Activated naive CD4-positive, alpha-beta T cell treated with anti-CD3 and anti-CD28 coated beads, Interleukin-2, amount 50 U/mL, for 16 hours (primary cell): Measurements from ENCODE around the gene FOSL1.

Experiments
- DNase-seq: peaks from one replicate; pipeline ENCODE4 v3.0.0-alpha.2; 2020

Gene FOSL1

DNA sequence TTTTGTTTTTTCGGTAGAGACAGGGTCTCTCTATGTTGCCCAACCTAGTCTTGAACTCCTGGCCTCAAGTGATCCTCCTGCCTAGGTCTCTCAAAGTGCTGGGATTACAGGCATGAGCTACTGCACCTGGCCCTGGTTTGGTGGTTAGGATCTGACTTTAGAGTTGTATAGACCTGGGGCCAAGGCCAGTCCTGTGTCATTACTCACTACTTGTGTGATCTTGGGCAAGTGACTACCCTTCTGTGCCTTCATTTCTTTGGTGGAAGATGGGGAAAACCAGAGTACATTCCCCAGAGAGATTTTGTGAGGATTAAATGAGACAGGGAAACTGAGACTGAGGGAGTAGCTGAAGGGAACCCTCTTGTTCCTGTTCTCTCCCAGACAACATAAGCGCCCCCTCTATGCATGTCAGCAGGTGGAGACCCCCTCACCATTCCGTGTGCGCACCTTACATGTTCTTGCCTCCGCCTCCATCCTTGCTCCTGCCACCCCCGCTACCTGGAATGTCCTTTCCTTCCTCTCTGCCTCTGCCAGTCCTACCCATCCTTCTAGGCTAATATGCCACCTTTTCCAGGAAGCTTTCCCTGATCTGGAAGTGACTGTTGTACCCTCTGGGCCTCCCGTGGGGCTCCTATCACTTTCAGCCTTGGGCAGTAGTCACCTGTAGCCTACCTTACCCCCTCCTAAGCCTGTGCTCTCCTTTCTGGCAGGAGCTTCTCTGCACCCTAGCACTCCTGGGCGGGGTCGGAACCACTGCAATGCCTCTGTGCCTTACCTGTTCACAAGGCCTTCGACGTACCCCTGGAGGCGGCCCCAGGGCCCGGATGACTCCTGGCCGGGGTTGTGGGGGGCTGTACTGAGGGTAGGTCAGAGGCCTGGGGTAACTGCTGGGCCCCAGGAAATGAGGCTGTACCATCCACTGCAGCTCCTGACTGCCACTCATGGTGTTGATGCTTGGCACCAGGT, 3.9 kb downstream of the FOSL1 start:
- DNase-seq: no peak

DNA sequence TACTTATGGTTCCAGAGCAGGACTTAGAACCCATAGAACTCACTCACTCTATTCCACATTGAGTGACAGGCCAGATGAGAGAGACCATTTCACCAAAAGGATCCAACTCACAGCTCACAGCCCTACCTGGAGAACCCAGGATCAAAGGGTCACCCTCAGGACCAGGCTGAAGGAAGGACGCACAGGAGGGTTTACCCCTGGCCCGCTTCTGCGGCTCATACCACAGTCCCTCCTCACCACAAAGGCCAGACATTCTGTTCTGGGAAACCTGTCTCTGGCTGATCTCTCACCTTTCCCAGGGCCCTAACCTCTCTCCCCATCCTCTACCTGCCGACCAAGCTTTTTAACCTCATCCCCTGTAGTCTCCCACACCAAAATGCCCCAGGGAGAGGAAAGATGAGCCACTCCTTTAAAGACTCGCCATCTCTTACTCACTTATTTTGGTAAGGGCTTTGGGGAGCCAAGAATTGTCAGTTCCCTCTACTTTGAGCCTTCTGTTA, 4.7 kb downstream of the FOSL1 start:
- no peak for DNase-seq

DNA sequence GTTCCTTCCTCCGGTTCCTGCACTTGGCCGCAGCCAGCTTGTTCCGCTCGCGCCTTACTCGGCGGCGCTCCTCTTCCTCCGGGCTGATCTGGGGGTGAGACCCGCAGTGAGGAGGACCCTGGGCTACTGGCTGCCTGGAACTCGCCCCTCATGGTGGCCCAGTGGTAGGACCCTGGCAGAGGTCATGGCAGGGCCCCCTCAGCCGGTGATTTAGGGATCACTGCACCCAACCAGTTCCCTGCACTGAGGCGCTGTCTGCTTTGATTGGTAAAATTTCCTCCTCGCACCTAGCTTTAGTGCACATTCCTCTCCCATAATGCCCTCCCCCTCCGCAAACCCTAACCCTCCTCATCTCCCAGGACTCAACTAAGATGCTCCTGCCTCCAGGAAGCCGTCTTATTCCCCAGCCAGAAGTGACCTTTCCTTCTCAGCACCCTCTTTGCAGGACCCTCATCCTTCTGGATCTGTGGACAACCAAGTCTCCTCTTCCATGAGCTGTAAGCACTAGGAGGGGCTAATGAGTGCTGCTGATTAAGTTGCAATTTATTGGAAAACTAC, 6.1 kb downstream of the FOSL1 start:
- DNase-seq: no peak

DNA sequence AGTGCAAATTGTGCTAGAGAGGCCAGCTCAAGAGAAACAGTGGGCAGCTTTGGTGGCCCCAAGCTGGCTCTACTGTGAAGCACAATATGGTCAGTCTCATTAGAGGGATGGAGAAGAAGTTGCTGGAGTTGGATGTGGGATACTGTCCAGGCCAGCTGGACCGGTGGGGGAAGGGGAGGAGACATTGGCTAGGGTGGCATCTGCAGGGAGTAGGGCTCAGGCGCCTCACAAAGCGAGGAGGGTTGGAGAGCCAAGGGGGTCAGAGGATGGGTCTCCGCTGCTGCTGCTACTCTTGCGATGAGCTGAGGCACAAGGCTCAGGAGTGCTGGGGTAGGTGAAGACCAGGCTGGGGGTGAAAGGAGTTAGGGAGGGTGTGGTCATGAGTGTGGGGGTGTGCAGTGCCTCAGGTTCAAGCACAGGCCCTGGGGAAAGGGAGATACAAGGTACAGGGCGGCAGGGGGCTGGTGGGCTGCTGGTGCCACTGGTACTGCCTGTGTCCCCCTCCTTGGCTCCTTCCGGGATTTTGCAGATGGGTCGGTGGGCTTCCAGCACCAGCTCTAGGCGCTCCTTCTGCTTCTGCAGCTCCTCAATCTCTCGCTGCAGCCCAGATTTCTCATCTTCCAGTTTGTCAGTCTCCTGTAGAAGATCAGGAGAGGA, 7.4 kb downstream of the FOSL1 start:
- DNase-seq: no peak

DNA sequence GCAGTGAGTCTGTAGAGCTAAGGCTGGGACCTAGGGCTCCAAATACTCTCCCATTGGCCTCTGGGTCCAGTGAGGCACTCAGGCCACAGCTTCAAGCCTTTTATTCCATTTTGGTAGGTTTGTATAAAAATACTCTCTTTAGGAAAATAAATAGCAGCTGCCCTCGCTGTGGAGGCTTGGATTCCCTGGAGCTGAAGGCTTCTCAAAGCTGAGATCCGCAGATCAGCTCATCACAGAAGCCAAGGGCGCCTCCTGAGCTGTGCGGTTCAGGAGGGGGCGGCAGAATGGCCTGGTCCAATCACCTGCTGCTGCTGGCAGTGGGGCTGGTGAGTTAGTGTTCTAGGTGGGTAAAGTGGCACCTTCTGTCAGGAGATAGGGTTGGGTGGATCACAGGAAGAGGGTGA, 8.0 kb downstream of the FOSL1 start:
- DNase-seq: peak; percentile 44

DNA sequence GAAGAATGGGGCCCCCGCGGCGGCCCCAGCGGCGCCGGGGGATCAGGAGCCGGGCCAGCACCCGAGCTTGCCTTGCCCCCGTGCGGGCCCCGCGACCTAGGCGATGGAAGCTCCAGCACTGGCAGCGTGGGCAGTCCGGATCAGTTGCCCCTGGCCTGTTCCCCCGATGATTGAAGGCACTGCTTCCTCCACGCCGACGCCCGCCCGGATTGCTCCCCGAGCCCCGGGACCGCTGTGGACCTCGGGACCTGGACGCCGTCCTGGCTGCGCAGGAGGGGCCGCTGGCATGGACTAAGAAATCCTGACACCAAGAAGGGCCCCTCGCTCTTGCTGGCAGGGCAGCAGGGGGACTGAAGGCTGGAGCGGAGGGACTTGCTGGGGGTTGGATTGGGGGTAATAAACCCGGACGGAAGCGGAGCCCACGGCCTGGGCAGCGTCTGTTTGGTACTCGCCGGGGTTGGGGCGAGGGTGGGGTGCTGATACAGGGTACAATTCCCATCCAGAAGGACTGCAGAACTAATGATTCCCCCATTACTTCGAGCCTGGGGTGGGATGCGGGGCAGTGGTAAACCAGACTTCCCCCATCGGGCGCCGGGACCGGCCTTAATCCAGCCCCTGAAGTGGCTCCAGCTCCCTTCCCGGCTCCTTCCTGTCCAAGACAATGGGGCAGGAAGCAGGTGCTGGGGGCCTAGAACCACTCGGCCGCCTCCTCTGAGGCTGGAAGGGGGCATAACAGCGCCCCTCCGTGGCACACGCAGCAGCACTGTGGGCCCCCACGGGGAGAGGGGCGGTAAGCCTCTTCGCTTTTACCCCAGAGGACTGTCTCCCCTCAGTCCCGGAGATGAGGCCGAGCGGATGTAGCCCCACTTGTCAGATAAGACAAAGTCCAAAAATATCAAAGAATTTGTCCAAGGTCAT, 8.7 kb downstream of the FOSL1 start:
- DNase-seq: peak; percentile 41

DNA sequence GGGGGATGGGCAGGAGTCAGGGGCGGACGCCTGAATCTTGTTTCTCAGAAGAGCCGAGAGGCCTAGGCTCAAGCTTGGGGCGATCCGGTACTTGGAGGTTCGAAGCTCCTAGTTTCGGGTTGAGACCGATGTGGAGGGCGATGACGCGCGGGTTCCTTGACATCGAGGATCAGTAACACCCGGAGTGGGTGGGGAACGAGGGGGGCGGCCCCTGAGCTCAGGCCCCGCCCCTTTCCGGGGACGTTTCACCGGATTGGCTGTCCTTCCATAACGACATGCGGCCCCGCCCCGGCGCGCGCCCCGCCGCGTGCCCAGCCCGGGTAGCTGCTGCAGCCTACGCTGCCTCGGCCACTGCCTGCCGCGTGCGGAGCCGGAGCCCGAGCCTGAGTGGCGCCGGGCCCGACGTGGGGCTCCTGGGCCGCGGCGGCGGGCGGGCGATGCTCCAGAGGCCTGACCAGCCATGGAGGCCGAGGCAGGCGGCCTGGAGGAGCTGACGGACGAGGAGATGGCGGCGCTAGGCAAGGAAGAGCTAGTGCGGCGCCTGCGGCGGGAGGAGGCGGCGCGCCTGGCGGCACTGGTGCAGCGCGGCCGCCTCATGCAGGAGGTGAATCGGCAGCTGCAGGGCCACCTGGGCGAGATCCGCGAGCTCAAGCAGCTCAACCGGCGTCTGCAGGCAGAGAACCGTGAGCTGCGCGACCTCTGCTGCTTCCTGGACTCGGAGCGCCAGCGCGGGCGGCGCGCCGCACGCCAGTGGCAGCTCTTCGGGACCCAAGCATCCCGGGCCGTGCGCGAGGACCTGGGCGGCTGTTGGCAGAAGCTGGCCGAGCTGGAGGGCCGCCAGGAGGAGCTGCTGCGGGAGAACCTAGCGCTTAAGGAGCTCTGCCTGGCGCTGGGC, 9.6 kb downstream of the FOSL1 start, which contains the start of gene CCDC85B:
Gene CCDC85B (plus strand): TSS at position 350 of the 895 bp plus-strand sequence. CDS start 111 bp downstream, at position 461.
- DNase-seq: peak; percentile 97

DNA sequence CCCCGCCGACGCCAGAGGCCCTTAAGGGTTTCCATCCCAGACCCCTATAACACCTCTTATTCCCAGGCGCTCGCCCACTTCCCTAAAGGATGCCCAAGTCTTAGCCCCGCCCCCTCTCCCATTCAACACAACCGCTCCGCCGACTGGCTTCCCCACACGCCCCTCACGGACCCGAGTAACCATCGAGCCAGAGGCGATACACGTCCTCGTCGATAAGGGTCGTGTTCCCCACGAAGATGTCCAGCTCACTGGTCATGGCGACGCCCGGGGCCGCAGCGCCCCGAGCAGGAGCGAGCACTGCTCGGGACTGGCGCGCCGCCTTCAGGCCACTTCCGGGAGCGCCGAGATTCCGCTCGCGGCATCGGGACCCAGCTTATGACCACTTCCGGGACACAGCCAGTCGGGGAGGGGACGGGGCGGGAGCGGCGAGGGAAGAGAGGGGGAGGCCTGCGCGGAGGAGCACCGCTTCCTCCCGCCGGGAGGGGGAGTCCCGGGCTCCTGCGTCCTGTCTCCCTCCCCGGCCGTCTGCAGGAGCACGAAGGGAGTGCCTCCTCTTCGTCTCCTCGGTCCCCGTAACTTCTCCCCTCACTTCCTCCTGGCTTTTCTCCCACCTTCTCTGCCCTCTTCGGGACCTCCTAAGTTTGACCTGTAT, 11.9 kb downstream of the FOSL1 start, which contains the start of gene FIBP:
Gene FIBP (minus strand): TSS at position 309 of the 652 bp plus-strand sequence. CDS start 53 bp downstream, at position 256.
- DNase-seq: peak; percentile 96

DNA sequence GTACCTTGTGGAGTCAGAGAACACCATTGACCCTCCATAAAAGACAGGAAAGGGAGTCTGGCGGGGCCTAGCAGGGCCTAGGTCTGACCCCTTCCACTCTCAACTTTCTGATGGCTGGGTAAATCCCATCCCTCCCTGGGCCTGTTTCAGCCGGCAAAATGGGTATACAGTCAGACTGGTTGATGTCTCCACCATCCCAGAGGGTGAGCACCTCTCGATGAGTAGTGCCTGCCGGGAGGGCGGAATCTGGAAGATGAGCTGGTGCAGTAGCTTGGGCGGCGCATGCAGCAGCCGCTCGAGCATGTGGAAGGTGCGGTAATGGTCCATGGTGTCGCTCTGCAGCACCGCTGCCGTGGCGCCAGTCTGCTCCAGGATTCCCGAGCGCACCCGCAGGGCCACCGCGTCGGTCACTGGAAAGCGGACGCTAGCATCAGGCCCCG, 12.4 kb downstream of the FOSL1 start:
- peak; percentile 37 for DNase-seq

DNA sequence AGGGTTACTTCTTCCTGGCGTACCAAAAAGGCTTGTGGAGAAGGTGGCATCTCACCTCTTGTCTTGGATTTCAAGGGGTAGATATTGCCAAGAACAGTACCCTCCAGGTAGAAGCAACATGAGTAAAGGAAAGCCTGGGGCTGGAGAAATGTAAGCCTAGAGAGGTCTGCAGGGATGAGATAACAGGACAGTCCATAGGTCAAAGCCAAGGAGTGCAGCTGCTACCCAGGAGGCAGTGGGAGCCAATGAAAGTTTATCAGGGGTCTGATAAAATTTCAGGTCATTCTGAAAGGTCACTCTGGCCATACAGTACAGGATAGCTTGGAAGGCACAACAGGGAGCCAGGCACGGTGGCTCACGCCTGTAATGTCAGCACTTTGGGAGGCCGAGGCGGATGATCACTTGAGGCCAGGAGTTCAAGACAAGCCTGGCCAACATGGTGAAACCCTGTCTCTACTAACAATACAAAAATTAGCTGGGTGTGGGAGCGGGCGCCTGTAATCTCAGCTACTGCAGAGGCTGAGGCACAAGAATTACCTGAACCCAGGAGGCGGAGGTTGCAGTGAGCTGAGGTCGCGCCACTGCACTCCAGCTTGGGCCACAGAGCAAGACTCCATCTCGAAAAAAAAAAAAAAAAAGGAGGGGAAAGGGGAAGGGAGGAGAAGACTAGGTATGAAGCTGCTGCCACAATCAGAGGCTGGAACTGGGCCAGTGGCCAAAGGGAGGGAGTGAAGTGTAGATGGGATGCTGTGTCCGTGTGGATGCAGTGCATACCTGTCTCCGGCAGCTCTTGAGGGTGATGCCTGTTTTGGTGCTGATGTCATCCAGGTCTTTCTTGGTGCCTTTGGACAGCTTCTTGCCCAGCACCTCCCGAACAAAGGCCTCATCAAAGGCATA, 13.1 kb downstream of the FOSL1 start:
- no peak for DNase-seq

DNA sequence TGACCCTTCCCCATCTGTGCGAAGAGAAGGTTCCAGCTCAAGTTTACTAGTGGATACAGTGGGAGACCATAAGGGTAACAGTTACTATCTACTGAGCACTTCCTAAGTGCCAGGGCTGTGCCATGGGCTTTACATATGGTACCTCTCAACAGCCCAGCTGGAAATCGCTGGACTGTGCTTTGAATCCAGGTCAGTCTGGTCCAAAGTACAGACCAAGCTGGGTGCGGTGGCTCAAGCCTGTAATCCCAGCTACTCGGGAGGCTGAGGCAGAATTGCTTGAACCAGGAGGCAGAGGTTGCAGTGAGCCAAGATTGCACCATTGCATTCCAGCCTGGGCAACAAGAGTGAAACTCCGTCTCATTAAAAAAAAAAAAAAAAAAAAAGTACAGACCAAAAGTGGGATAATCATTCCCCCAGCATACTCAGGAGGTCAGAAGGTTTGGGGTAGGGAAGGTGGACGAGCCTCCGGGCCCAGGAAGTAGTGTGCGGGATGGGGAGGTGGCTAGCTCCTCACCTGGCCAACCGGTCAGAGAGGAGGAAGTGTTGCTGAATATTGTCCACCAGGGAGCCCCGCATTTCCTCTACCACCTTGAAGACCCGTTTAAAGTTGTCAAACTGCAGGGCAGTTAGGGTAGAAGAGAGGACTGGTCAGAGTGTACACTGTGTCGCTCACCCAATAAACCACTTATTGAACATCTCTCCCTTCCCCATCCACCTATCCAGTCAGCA, 14.2 kb downstream of the FOSL1 start:
- no peak for DNase-seq

DNA sequence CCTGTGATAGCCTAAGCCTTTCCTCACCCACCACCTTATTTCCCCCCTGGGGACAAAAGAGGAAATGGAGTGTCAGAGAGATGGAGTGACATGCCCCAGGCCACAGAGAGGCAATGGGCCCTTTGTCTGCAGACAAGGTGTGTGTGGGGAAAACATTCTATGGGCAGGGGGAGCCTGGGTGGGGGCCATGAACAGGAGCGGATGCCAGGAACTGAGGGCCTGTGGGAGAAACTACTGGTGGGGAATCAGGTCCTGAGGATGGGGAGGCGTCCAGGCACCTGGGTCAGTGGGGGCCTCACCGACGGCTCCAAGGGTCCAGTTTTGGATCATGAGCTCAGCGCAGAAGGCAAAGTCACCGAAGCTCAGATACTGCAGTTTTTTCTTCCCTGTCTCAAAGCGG, 15.0 kb downstream of the FOSL1 start:
- no peak for DNase-seq

DNA sequence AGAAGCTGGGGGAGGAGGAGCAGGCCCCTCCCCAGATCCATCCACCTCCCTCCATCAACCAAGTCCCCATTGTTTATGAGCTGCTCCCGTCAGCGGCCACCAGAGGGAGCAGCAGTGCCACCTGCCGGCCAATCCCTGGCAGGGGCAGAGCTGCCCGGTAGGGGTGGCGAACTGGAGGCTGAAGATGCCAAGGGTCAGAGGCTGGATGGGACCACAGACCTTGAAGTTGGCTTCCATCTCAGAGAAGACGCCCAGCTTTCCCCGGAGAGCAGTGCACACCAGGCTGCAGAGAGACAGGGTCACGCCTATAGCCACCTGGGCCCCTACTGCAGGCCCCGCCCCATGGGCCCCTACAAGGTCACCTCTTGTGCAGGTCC, 15.5 kb downstream of the FOSL1 start:
- peak; percentile 81 for DNase-seq

DNA sequence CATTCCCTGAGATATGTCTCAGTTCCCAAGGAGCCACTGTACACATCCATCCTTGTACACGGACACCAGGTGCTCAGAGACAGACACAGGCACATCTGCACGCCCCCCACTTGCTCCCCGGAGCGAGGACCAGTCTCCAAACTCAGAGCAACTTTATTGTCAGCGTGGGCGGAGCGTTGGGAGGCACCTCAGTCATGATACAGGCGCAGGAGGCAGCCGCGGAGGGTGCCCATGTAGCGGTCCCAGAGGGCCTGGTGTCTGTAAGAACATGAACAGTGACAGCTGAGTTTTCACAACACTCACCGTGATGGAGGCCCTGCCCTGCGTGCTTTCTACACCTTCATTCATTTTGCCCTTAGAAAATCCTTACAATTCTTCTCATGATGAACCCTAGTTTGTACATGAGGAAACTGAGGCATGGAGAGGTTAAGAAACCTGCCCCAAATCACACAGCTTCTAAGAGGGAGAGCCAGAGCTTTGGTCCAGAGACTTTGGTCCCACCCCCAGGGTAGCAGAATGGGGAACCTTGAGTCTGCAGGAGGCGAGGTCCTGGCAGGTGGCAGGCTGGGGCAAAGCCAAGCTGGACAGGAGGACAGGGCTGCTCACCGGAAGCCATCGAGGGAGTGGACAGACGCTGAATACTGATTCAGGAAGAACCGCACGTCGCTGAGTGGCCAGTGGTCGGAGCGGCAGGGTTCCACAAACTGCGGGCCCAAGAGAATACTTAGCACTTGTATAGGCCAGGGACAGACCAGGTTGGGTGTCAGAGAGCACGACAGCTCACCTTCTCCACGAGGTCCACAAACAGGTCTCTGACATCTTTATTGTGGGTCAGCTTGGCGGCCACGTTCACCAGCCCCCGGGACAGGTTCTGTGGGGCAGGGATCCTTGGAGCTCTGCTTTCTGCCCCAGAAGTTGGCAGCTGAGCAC, 16.1 kb downstream of the FOSL1 start:
- DNase-seq: no peak

DNA sequence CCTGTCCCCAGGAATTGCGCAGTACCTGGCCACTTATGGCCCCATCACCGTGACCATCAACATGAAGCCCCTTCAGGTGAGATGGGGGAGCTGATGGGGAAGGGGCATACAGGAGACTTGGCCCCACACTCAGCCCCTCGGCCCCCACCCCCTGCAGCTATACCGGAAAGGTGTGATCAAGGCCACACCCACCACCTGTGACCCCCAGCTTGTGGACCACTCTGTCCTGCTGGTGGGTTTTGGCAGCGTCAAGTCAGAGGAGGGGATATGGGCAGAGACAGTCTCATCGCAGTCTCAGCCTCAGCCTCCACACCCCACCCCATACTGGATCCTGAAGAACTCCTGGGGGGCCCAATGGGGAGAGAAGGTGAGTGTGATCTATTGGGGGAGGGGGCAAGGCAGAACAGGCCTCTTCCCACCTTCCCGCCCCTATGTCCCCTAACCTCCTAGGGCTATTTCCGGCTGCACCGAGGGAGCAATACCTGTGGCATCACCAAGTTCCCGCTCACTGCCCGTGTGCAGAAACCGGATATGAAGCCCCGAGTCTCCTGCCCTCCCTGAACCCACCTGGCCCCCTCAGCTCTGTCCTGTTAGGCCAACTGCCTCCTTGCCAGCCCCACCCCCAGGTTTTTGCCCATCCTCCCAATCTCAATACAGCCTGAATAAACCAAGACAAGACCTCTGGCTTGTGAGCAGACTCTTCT, 17.0 kb downstream of the FOSL1 start:
- DNase-seq: no peak

DNA sequence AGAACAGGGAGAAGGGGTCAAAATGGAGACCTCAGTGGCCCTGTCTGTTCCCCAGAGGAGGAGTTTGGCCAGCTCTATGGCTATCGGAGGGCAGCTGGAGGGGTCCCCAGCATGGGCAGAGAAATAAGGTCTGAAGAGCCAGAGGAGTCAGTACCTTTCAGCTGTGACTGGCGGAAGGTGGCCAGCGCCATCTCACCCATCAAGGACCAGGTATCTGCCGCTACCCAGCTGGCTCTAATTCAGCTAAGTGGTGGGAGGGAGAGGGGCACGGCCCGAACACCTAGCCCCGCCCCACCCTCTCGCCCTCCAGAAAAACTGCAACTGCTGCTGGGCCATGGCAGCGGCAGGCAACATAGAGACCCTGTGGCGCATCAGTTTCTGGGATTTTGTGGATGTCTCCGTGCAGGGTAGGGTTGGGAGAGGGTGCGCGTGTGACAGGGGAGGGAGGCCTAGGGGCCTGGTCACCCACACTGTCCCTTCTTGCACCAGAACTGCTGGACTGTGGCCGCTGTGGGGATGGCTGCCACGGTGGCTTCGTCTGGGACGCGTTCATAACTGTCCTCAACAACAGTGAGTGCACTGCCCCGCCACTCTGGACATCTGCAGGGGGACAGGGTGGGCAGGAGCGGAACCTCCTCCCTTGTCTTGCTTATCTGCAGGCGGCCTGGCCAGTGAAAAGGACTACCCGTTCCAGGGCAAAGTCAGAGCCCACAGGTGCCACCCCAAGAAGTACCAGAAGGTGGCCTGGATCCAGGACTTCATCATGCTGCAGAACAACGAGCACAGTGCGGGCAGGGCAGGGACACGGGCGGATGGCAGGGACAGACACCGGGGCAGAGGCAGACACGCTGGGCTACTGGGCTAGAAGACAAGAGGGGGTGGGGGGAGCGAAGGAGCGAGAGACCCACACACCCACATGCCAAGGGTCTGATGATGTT, 17.8 kb downstream of the FOSL1 start:
- DNase-seq: no peak
